Left colon (tissue), 2 donors: ENCODE data around the gene FBLN1. TPM values are rescaled to one million over a fixed set of nuclear protein-coding genes. Genes with fewer than 3 reads are reported as not detected.
"Not testable (repeated sequence)": the region's sequence is repeated elsewhere in the genome, so short reads cannot be mapped to it uniquely, and the experiment has no call there.

Source experiments
- ATAC-seq: fragments of 200-7000 bp; cut with Tn5 transposase; one replicate; pipeline ENCODE4 v1.9.1; 2020; ENCODE audit warnings: mild to moderate bottlenecking, moderate library complexity
- DNase-seq, 2 donors: peaks; one replicate each; pipeline ENCODE4 v3.0.0-alpha.2; 2020
- intact Hi-C, 2 donors: fragments of 100-400 bp; cut with DNase I in 1 of 2; cut with micrococcal nuclease in 1 of 2; formaldehyde crosslinking; loops; one replicate each; pipeline versions ENCODE4 v1.11.2 to v1.14.0; 2022; cut with DNase I, micrococcal nuclease
- total RNA-seq, 2 donors: library from RNA; stranded (reverse); fragmentation: NEBNext Ultra II Directional; extraction: Animal tissue kit (Norgen Biotek cat#: 25700); gene quantifications; one replicate each; pipeline ENCODE4 v1.2.1, GENCODE V29; 2021
- donor health status: DM: no; HTN: no; CAD: no.
- donor health status: DM: yes; HTN: yes; CAD: no.

The FBLN1 gene
- total RNA-seq, 2 donors from 2014 or later, result 51.8 to 114 TPM

GRCh38 chr22:45585946-45586540 lies 83.4 kb downstream of the FBLN1 start:
- ATAC-seq, result no peak
- intact Hi-C loops, result no loop called here
- no peak for DNase-seq

DNA sequence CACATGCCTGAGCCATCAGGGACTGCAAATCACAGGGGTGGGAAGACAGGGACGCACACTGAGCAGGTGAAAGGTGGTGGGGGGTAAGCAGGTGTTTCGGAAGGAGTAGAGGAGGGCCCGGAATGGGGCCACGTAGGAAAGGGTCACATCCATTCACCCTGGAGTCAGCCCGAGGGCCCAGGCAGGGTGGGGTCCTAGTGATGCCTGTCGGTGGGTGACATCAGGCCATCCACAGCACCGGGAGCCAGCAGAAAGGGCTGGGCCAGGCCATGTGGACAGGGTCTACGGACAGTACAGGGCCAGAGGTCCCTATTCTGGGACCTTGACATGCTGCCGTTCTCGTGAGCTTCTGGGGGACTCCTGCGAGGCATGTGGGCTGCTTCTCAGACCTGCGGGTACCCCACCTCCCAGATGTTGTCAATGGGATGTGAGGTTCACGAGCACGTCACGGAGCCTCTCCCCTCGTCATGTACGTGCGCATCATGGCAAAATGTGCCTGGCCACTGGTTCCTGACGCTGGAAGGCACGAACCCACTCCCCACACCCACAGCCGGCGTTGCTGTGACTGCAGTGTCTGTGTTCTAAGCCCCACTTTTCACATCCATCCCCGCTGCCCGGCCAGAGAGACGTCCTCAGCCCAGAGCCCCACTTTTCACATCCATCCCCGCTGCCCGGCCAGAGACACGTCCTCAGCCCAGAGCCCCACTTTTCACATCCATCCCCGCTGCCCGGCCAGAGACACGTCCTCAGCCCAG lies 84.1 kb downstream of the FBLN1 start:
- ATAC-seq (no peak), DNase-seq (no peak)
- intact Hi-C loops, result no loop called here

DNA sequence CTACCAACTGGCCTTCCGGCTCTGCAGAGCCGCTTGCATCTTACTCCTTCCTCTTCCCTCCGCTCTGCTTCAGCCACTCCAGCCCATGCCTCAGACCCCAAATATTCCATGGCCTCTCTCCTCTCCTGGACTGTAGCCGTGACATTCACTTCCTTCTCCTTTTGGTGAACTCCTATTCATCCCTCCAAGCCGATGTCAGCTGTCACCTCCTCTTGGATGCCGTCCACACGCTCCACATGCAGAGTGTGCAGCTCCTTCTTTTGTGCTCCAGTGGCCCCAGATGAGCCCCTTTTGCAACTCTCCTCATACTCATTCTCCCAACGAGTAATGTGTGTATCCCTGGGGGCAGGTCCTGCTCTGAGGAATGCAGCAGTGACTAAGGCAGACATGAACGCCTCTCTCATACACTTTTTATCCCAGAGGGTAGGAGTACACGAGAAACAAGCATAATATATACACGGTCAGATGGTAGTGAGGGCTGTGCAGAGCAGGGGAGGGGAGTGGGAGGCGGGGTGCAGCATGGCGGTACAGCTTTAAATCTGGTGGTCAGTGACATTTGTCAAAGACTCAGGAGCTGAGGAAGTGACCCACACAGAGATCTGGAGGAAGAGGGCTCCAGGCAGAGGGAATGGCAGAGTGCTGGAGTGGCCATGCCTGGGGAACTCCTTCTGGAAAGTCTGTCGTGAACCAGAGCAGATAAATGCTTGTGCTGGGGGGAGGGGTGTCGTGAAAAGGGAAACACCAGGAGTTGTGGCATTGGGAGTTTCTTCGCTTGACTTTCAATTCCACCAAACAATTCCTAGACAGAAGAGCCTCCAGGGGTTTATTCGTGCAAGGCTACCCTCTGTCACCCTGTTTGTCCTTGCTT lies 85.2 kb downstream of the FBLN1 start:
- DNase-seq (no peak), ATAC-seq (no peak)
- intact Hi-C loops, result no loop called here

DNA sequence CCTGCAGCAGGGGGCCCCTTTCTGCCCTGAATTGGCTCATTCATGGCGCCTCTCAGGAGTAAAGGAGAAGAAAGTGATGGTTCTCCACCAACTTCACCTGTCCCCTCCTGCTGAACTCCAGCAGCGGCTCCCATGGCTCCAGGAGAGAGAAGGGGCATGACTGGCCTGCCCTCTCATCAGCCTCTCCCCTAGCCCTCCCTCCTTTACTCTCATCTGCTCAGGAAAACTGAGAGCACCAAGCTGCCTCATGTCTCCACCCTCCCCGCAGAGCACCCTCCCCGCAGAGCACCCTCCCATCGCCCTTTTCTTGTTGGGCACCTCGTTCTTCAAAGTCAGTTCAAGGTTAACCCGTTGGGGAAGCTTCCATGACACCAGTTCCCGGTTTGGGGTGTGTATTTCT lies 86.9 kb downstream of the FBLN1 start:
- intact Hi-C loops, result no loop called here
- ATAC-seq, result no peak

DNA sequence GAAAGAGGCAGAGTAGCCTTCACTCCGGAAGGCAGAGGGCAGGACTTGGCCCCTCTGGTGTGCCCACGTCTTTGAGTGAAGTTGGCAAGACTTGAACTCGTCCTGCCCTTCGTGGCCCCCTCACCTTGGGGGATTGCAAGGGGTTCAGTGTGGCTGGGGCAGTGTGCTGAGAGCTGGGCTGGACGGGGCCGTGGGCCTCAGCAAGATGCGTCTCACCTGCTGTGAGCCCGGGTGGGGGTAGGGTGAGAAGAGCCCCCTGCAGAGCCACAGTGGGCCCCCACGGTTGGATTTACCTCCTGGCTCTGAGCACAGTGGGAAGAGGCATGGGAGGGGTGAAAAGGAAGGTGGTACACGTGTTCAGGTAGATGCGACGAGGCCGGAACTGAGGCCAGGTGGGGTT lies 87.6 kb downstream of the FBLN1 start:
- no peak for DNase-seq
- intact Hi-C loops, result no loop called here
- no peak for ATAC-seq

More for the DNA sequence above, 86.9 kb downstream of the FBLN1 start:
- no peak for DNase-seq

DNA sequence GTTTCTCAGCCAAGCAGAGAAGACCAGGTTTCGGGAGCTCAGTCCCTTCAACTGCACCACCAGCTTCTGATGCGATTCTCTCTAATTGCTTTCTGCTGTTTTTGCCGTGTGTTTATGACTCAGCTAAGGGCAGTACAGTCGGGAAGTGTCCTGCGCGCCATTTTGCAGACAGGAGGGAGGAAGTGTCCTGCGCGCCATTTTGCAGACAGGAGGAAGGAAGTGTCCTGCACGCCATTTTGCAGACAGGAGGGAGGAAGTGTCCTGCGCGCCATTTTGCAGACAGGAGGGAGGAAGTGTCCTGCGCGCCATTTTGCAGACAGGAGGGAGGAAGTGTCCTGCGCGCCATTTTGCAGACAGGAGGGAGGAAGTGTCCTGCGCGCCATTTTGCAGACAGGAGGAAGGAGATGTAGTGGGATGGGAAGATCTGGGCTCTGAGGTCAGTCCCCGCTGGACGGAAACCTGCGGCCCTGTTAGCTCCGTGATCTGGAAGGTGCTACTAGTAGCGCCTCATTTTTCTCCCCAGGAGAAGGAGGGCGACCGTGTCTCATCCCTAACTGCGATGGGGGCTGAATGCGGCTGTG lies 89.0 kb downstream of the FBLN1 start:
- intact Hi-C loops, DNase-seq, ATAC-seq: not testable (repeated sequence)

DNA sequence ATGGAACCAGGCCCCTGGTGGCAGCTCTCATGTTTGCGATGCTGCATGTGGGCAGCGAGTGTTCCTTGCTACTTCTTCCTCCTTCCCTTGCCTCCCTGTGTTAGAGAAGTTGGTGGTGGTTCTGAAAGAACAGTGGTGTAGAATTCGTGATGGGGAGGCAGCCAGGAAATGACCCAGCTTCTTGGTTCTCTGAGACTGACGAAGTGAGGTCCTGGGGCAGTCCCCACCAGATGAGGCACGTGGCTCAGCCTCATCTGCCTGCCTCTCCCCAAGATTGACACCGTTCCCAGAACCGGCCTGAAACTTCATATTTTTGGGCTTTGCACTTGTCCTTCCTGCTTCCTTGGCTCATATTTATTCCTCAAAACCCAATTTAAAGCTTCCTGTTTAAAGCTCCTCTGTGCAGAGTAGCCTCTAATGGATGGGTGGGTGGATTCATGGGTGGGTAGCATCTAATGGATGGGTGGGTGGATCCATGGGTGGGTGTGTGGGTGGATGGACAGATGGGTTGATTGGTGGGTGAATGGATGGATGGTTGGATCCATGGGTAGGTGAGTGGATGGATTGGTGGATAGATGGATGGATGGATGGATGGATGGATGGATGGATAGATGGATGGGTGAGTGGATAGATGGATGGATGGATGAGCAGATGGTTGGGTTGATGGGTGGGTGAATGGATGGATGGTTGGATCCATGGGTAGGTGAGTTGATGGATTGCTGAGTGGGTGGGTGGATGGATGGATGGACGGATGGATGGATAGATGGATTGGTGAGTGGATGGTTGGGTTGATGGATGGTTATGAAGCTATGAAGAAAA lies 91.6 kb downstream of the FBLN1 start:
- intact Hi-C loops, result no loop called here
- no peak for DNase-seq
- ATAC-seq, result no peak

DNA sequence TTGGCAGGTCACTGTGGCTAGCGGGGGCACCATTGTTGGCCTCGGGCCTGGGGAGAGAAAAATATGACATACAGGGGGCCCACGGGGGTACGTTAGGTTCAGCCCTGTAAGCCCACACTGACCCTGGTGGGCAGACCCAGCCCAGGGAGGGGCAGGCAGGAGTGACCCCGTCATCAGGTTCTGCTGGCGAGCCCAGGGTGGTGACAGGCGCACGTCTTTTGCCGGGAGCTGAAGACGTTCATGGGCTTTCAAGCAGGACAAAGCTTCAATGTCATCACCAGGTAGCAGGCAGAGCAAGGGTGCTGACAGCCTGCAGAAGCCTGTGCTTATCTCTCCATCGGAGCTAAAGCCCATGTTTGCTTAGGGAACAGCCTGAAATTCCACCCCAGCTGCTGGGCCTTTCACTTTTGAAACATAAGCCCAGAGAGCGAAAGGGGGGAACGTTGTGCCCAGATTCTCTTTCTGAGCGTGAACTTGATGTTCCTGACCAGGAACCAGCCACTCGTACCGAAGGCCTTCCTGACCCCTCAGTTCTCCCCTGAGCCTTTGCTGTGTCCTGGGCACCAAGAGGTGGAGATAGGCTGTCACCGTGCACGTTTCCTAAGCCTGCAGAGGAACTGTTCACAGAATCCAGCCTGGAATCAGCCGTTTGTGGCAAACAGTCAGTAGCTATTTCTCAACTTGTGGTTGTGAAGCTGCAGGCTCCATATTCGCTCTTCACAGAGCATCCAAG lies 94.9 kb downstream of the FBLN1 start:
- peak; percentile 78 for ATAC-seq
- no peak for DNase-seq
- intact Hi-C loops, result no loop called here

- intact Hi-C loops, result no loop called here
- no peak for DNase-seq
- ATAC-seq, result no peak
These were observed 96.0 kb downstream of the FBLN1 start for GRCh38 chr22:45598596-45599217.

GRCh38 chr22:45599836-45600577 lies 97.3 kb downstream of the FBLN1 start:
- ATAC-seq (peak; percentile 77), DNase-seq (peak in 1 of 2 donors; percentile 57)

DNA sequence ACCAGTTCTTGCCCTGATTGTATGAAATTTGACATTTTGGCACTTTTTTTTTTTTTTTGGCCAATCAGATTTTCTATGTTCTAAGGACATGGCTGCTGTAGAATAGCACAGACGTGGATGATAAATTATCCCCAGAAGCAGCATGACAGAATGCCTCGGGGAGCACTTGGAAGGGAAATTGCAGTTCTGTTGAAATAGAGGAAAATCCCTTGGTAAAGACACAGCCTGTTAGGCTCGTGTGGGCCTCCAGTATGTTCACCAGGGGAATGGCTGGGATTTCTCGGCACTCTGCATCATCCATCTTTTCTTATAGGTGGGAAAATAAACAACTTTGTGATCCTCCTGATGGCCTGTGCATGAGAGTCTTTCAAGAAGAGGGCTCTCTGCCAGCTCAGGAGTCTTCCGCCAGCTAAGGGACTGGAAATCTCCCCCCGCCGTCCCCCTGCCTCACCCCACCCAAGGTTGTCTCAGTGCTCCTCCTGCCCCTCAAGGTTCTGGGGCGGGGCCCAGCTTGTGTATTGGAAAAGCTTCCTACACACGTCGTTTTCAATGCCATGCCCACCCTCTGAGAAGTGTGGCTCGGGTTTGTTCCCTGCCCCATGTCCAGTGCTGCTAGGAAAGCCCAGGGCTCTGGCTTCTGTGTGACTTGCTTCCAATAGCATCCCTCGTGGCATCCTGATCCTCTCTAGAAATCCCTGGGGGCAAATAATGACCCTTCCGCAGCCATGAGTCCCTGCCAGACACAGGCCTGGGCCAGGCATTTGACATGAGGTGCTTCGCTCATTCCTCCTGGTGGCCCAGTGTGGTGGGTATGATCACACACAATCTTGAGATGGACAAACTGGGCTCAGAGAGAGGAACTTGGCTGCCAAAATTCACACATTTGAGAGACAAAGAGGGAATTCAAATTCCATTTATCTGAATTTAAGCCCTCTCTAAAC lies 98.4 kb downstream of the FBLN1 start:
- intact Hi-C loops, result no loop called here
- DNase-seq (no peak), ATAC-seq (no peak)

More at GRCh38 chr22:45599836-45600577, 97.3 kb downstream of the FBLN1 start:
- intact Hi-C loops, result no loop called here

GRCh38 chr22:45602004-45602733 lies 99.5 kb downstream of the FBLN1 start:
- DNase-seq, result no peak
- intact Hi-C loops, result no loop called here
- ATAC-seq, result no peak

- ATAC-seq, result no peak
- DNase-seq, result no peak
- intact Hi-C loops, result no loop called here
These were observed 100.3 kb downstream of the FBLN1 start for GRCh38 chr22:45602824-45603595.

DNA sequence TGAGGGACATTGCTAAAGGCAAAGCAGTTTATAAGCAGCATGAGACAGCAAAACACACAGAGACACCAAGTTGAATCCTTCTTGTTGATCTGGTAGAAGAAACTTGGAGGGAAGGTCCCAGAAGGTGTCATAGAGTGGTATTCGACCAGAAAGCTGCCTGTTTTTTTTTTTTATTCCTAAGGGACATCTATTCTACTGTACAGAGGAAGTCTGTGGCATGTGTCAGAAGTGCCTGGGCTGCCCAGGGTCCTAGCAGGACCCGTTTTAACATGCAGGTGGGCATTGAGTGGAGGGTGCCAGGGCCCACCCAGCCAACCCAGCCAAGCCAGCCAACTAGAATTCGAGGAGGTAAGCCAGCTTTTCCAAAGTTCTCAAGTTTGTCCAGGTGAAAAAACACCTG lies 100.9 kb downstream of the FBLN1 start:
- intact Hi-C loops, result no loop called here
- no peak for DNase-seq
- ATAC-seq, result no peak
